GM18511 (cell line): ENCODE measurements around the gene SFXN2.
"Not testable (repeated sequence)": the region's sequence is repeated elsewhere in the genome, so short reads cannot be mapped to it uniquely, and the experiment has no call there.

ENCODE experiments used
- ATAC-seq: cut with Tn5 transposase; IDR thresholded peaks from one replicate; pipeline ENCODE4 v1.9.1; 2021; ENCODE audit warnings: mild to moderate bottlenecking, moderate library complexity; ENCODE audit not compliant: unreplicated experiment

Gene SFXN2, protein sequence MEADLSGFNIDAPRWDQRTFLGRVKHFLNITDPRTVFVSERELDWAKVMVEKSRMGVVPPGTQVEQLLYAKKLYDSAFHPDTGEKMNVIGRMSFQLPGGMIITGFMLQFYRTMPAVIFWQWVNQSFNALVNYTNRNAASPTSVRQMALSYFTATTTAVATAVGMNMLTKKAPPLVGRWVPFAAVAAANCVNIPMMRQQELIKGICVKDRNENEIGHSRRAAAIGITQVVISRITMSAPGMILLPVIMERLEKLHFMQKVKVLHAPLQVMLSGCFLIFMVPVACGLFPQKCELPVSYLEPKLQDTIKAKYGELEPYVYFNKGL

DNA sequence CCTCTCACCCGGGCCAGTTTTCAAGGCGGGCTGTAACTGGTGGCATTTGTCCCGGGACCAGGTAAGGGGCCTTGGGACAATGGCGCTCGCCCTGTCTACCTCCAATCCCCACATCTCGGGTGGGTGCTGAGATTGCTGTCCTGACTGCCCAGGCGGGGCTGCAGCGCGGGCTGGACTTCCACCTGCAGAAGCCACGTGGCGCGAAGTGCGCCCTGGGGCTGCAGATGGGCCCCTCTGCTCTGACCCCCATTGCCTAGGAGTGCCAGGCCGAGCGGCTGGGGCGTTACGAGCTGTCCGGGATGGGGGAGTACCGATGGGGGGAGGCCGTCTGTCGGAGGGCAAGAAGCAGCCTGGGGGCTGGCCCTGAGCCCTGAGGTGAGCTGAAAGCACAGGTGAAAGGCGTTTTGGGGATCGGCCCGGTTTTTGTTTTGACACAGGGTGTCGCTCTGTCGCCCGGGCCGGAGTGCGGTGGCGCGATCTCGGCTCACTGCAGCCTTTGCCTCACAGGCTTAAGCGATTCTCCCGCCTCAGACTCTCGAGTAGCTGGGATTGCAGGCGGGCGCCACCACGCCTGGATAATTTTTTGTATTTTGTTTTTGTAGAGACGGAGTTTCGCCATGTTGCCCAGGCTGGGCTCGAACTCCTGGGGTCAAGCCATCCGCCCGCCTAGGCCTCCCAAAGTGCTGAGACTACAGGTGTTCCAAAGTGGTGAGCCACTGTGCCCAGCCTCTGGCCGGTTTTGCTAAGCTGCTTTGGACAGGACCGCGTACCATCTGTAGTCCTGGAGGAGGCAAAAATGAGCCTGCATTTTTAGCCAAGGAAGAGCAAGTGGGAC is at the start of gene SFXN2:
Gene SFXN2 (plus strand): TSS at position 16 of the 835 bp plus-strand sequence. CDS start 12,001 bp downstream, outside the sequence.
- peak; percentile 31 for ATAC-seq

DNA sequence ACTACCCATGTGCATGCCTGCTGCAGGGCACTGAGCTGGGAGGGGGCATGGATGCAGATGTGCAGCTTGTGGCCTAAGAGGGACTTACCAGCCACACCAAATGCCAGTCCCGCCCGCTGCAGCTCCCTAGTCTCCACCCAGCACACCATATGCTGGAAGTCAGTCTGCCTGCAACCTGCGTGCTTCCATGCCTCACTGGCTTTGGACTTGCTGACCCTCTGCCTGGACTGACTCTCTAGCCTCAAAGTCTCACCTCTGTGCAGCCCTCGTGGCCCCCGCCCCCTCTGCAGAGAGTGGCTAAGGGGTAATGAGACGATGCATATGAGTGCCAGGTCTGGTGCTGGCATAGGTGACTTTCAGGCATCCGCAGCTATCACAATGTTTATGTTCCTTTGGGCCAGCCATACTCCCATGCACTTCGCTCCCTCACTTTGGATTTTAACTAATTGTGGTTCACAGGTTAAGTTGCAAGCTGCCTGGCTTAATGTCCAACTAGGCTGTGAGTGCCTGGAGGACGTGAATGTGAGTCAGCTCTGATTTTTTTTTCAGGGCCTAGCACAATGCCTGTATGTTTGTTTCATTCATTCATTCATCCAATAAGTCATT is 48.4 kb upstream of the SFXN2 start:
- ATAC-seq: no peak

DNA sequence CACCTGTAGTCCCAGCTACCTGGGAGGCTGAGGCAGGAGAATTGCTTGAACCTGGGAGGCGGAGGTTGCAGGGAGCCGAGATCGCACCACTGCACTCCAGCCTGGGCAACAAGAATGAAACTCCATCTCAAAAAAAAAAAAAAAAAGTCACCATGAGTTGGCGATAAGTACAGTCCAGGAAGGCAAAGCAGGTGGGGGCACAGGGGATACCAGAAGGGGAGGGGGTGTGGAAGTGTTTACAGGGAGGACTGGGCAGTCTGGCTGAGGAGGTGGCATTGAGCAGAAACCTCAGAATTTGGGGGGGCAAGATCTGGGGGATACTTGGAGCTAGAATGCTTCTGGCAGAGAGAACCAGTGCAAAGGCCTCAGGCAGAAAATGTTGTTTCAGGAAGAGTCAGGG is 47.0 kb upstream of the SFXN2 start:
- not testable (repeated sequence) for ATAC-seq

DNA sequence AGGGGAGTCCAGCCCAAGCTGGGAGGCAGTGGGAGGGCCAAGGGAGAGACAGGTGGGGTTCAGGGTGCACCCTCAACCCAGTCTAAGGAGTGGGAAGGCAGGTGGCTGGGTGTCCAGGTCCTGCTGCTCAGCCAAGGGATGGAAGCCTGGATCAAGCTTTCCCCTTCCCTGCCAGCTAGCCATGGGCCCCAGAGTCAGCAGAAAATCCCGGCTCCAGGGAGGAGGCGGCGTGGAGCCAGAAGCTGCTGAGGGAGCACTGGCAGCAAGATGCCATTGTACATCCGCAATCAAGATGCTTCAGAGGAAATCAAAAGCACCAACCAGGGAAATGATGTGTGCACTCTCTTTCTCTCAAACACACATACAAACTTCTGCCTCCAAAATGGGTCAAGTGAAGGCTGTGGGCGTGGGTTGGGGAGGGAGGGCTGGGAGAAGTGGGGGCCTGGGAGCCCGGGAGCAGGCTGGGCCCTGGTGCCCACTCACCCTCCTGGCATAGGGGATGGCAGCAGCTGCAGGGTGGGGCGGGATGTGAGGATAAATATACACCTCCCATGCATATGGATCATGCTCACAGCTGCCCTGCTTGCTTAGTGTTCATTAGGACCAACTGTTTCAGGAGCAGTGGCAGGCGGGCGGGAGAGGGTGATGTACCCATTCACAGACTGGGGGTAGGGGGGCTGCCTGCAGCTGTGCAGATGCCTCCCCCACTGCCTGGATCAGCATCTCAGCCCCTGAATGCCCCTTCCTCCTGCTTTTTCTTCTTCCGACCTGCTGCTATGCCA is 45.9 kb upstream of the SFXN2 start:
- no peak for ATAC-seq

DNA sequence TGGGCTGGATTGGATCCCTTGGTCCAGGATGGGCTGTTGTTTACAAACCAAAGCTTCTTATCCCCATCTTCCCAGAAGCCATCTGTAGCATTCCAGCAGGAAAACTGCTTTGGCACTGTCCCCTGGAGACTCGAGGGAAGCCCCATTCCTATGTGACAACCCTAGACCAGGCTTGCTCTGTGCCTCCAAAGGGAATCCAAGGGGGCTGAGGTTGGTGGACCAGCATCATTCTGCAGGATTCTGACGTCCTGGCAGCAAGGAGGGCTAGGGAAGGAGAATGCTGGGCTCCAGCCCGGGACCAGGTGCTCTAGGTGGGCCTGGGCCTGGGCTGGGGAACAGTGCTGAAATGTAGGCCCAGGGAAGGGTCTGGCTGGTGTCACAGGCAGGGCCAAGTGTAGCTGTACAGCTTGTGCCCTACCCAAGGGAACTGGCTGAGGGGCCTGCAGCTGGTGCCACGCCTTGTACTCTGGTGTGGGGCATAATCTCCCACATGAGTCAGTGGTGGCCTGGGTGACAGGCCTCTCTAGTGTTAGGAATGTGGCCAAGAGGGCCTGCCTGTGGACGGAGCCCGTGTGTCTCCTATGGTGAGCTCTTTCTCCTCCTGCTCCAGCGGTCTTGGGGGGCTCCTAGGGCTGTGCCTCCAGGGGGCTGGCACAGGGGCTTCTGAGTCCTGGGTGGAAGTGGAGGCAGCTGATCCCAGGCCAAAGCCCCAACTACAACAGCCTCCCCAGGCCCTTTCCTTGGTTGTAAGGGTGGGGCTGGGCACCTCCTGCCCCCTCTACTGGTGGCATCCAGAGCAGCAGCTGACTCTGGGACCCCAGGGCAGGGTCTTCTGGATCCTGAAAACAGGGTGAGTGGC is 45.0 kb upstream of the SFXN2 start:
- ATAC-seq: no peak

DNA sequence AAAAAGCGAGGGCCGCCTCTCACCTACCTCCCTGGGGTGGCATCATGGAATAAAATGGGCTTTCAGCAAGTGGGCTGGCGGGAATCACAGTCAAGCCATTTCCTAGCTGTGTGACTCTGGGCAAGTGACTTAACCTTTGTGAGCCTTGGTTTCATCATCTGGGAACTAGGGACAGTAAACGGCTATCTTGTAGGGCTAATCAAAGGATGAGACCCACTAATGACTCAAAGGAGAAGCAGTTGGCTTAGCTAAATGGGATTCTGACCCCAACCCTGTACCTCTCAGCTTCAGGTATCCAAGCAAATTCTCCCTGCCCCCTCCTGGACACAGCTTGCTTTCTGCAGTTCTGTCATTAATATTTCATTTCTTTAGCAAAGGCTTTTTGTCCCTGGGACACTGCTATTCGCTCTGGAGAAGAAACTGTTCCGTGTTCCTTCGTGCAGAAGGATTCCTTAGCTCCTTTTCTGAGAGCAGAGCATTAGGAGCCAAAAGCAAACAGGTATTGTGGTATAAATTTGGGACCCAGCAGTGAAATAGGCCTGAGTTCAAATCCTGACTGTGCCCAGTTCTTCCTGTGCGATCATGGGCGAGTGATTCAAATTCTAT is 44.3 kb upstream of the SFXN2 start:
- no peak for ATAC-seq

DNA sequence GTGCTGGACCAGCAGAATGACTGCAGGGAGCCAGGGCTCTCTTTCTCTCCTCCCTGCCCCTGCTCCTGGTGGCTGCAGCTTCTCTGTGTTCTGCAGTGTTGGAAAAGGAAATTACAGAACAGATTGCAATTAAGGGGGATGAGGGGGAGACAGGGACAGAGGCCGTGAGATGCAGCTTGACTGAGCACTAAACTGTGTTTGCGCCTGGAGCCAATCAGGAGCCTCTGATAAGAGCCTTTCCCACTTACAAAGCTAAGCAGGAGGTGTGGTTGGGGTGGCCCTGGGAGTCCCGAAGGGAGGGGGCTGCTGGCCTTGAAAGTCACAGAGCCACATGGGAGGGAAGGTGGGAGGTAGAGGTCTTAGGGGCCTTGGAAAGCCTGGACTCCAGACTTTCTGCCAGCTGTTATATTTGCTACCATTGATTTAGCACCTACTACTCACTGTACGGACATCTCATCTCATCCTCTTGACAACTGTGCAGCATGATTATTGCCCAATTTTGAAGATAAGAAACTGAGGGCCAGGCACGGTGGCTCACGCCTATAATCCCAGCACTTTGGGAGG is 43.5 kb upstream of the SFXN2 start:
- ATAC-seq: no peak

DNA sequence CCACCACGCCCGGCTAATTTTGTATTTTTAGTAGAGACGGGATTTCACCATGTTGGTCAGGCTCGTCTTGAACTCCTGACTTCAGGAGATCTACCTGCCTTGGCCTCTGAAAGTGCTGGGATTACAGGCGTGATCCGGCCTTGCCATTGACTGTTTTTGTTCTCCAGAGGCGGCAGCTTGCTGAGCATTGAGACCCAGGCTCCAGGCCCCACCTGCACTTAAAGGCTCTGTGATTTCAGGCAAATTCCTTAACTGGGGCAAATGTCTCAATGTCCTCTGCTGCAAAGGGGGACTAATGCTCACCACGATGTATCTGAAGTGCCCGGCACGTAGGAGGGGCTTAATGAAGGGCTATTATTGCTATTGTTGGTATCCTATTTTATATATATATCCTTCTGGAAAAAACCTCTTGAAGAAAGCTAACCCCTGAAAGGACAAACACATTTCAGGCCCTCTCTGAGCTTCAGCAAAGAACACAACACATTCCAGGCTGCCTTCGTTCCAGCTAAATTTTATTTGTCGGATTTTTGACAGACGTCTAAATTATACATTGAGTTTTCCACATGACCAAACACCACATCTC is 41.1 kb upstream of the SFXN2 start:
- ATAC-seq: no peak

DNA sequence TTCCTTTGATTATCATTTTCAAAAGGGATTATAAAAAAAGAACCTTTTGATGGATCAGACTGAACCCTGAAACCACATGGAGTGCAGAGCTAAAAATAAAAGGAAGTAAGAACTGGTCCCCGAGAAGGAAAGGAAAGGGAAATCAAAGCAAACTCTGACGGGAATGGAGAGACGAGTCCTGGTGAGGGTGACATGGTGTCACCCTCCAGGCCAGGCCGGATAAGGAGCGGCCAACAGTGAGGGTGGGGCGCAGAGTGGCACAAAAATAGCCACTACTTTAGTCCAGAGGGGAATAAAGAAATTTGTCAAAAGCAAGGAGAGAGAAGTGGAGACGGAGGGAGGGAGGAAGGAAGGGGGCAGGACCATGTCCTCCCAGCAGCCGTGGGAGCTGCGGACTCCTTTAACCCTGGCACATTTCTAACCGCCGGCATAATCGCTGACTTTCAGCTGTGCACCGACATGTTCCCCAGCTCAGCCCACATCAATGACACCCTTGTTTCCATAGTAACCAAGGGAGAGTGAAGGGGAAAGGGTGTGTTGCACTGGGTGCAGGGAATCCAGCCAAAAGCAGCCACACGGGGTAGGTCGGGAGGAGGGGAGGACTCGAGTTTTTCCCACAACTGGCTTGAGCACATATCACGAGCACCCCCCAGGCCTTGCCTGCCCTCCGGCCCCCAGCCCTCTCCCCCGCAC is 40.5 kb upstream of the SFXN2 start:
- no peak for ATAC-seq

DNA sequence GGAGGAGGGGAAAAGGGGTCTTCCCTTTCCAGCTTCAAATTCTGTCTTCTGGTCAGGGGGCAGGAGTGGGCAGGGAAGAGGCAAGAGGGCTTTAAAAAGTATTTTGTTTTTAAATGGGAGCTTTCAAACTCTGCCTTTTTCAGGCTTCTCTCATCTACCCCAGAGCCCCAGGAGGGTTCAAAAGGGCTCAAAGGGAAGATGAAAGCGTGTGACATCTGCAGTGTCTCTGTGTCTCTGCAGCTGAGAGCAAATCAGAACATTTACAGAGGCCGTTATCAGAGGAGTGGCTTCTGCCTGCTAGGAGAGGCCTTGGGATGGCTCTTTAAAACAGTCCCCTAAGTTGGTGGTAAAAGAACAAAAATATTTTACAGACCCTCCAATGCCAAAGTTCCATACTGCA is 39.9 kb upstream of the SFXN2 start:
- ATAC-seq: no peak

DNA sequence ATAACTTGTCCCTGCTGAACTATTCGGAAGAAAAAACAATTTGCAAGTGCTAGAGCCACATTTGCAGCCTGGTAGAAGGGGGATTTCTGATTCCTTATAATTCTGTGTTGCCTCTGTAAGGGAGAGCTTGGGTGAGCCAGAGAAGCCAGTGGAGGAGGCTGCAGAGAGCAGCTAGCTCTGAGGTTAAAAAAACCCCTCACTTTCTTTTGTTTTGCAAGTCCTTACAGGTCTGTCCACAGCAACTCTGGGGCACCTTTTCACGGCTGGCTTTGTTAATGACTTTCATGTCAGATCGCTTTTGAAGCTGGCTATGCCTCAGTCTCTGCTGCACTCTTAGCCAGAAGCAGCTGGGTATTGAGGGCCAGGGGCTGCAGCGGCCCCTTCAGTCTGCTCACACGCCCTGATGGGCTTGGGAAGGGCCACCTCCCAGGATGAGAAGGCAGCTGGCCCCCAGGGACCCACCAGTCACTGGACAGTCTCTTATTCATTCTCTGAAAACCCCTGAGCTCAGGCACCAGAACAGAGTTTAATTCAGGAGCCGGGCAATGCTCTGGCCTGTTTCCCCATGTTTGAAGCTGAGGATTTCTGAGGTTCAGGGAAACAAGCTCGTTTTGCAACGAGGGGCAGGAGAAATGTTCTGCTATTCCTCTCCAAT is 39.3 kb upstream of the SFXN2 start:
- ATAC-seq: no peak

DNA sequence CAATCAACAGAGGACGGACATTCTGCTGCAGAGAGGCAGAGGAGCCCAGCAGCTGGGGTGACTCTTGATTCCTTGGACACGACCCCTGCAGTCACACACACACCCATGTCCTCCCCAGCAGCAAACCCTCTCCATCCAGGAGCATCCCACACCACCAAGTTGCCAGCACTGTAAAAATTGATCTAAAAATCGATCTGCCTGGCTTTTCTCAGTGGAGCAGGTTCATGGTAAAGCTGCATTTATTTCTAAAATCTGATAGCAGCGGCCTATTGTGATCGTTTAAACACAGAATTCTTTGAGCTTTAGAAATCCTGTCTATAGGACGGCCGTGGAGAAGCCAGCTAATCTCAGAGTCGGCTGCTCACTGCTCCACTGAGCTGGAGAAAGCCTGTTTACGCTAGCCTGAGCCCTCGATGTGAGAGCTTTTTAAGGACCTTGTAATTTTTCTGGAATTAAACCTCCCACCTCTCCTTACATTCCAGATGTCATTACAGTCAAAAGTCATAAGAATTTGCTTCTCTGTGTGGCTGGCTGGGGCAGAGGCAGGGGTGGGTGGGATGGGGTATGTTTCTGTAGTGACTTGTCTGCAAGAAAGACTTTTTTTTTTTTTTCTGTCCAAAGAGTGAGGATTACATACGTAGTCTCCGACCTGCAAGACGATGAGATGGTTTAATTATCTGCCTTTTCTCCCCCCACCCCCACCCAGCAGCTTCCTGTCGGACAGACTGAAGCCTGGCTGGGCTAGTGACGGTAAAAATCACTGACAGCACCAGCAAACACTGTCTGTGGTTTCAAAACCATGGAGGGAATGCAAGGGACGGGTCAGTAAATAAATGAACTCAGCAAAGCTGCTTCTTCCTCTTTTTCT is 38.5 kb upstream of the SFXN2 start:
- peak; percentile 68 for ATAC-seq

DNA sequence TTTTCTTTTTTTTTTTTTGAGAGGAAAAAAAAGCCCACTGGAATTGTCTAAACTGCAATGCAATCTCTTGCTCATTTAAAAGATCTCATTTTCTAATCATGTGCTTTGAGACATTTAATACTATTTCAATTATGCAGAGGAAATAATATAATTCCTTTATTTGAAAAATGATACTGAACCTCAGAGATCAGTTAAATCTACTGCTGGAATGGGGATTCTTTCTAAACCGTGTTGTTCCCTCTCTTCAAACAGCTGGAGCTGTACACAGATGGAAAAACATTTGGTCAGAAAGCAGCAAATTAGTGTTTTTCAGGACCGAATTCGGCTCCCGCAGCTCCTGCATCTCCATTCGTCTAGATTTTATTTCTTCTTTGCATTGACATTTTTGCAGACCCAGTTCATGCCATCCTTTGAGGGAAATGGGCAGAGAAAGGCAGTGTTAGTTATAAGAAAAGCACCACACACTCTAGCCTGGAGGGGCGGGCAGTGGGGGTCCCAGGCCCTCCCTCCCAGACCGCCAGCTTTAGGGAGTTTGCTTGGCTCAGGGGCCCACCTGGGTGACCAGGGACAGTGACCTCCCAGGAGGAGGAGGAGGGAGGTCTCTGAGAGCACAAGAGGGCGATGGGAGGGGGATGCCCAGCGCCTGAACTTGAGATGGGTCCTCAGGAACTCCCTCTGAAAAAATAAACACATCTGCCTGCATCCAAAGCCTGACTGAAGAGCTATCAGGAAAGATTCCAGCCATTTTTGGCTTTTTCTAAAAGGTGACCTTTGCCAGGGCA is 37.7 kb upstream of the SFXN2 start:
- ATAC-seq: no peak

DNA sequence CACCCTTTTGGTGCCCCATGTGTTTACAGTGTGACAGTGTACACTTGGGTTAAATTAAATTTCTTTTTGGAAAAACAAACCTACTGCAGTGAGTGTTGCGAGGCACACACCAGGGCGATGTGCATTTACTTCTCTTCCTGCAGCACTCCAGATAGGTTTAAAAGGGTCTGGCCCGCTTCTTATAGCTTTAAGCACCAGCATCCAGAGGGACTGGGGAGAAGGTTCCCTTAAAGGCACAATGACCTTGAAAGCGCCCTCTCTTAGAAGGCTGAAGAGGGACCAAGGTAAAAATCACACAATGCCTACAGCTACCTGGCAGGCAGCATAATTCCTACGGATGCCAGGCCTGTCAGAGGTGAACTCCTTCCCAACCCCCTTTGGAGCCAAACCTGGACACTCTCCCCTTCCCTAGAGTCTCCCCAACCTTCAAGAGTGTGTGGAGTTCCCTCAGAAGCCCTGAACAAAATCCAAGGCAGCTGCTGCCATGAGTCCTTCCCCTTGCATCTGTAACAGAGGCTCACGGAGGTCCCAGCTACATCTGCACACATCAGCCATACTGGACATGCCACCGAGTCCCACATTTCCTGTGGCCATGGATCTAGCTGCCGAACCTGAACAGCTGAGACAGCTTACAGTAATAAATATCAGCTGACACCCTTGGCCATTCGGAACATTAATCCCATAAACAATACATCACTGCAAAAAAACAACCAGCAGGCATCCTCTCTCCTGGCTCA is 36.9 kb upstream of the SFXN2 start:
- ATAC-seq: no peak

DNA sequence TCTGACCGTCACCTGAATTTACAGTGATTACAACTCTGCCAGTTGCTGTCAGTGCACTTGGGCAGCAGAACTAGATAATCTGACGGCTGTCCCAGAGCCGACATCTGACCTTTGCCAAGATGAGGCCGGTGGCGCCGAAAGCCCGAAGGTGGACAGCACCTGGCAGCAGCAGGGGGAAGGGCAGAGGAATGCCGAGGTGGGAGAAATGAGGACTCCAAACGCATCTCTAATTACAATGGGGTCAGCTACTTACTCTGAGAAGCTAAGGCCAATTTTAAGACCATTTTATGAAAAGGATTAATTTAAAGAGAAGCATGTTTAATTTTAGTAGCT is 36.4 kb upstream of the SFXN2 start:
- no peak for ATAC-seq

DNA sequence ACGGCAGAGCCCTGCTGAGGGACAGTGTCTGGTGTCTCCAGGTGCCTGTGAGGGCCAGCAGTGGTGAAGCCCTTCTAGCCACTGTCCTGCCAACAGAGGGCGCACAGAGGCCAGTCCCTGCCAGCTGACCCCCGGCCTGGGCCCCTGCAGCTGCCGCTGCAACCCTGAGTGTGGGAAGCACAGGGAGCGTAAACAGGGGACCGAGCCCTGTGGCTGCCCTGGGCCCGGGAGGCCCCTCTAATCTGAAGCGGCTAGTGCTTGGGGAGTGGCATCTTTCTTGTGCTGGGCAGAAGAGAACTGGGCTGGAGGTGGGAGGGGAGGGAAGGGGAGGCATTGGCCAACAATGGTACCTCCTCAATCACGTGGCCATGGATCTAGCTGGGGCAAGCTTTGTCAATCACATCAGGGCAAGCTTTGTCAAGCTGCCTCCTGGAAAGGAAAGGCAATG is 35.6 kb upstream of the SFXN2 start:
- no peak for ATAC-seq
